ENCODE measurements around the gene IFT20. TPM values are rescaled to one million over a fixed set of nuclear protein-coding genes. Genes with fewer than 3 reads are reported as not detected.

Gene IFT20
- total RNA-seq, 5 donors from 2014 or later (not counting 1 experiment from before 2014, with no cell fraction given) = 29.3 to 55.4 (median 33.8) TPM

- Histone ChIP-seq H3K4me1 (ENCODE audit: control insufficient read depth in 1 of 2, extremely low read depth in 1 of 2, insufficient read depth in 2 of 2, low read length in 2 of 2) (no peaks in the 10 kb centered on the region), H3K36me3 (ENCODE audit: control insufficient read depth in 2 of 2, extremely low read depth in 1 of 2, insufficient read depth in 1 of 2, low read length in 1 of 2) (no peaks in the 10 kb centered on the region), H3K9me3 (no peaks in the 10 kb centered on the region), H3K4me3 (ENCODE audit: control insufficient read depth in 1 of 2, extremely low read depth in 1 of 2, low read length in 1 of 2) (no peak overlapping the region), H3K27ac (ENCODE audit: low read length) (no peak overlapping the region), H3K27me3 (replicated peaks in 1 of 2; ENCODE audit: control insufficient read depth in 2 of 2, extremely low read depth in 1 of 2, insufficient read depth in 2 of 2, low read length in 1 of 2) (peaks cover 0 to 10% of the 10 kb centered on the region in 2 experiments)
- no CpG with 5 or more reads among the region's 2 CpGs for WGBS (ENCODE audit: insufficient coverage)
- H3K36me3 Mint-ChIP-seq = no peaks in the 10 kb centered on the region
- no peak overlapping the region for H3K27ac Mint-ChIP-seq
- peaks cover 12 to 23% of the 10 kb centered on the region in 2 donors for H3K27me3 Mint-ChIP-seq
- DNase-seq (no peak), ATAC-seq (replicated peaks in 1 of 4) (no peak)
- no peaks in the 10 kb centered on the region for H3K9me3 Mint-ChIP-seq
- CTCF ChIA-PET = no interaction called here
- POLR2A ChIA-PET = no interaction called here
- H3K4me3 Mint-ChIP-seq = no peak overlapping the region
- H3K4me1 Mint-ChIP-seq = no peaks in the 10 kb centered on the region
Observed at GRCh38 chr17:28290703-28291102, 44.6 kb downstream of the IFT20 start.

GRCh38 chr17:28285965-28286364 is 49.3 kb downstream of the IFT20 start:
- Mint-ChIP-seq H3K27ac (no peak overlapping the region), H3K4me1 (no peaks in the 10 kb centered on the region)

GRCh38 chr17:28282596-28282995 is 52.7 kb downstream of the IFT20 start:
- peaks cover 5 to 10% of the 10 kb centered on the region in 2 experiments for H3K4me1 ChIP-seq (ENCODE audit: control insufficient read depth in 1 of 2, extremely low read depth in 1 of 2, insufficient read depth in 2 of 2, low read length in 2 of 2)
- H3K36me3 Mint-ChIP-seq = no peaks in the 10 kb centered on the region
- DNase-seq = no peak
- H3K27ac ChIP-seq (ENCODE audit: low read length) = no peak overlapping the region
- H3K27me3 Mint-ChIP-seq = peaks cover 0 to 12% of the 10 kb centered on the region in 2 donors
- H3K9me3 Mint-ChIP-seq = no peaks in the 10 kb centered on the region
- H3K36me3 ChIP-seq (ENCODE audit: control insufficient read depth in 2 of 2, extremely low read depth in 1 of 2, insufficient read depth in 1 of 2, low read length in 1 of 2) = no peaks in the 10 kb centered on the region
- ChIA-PET POLR2A (no interaction called here), CTCF (no interaction called here)
- no CpG with 5 or more reads among the region's 7 CpGs for WGBS (ENCODE audit: insufficient coverage)
- peaks cover 4 to 16% of the 10 kb centered on the region in 2 experiments for H3K27me3 ChIP-seq (replicated peaks in 1 of 2; ENCODE audit: control insufficient read depth in 2 of 2, extremely low read depth in 1 of 2, insufficient read depth in 2 of 2, low read length in 1 of 2)
- no peak overlapping the region for H3K4me3 ChIP-seq (ENCODE audit: control insufficient read depth in 1 of 2, extremely low read depth in 1 of 2, low read length in 1 of 2)
- H3K4me3 Mint-ChIP-seq = no peak overlapping the region
- no peak overlapping the region for H3K27ac Mint-ChIP-seq
- peaks cover 11% of the 10 kb centered on the region in 3 donors for H3K4me1 Mint-ChIP-seq
- H3K9me3 ChIP-seq = no peaks in the 10 kb centered on the region
- ATAC-seq (replicated peaks in 1 of 4) = no peak

More at GRCh38 chr17:28285965-28286364, 49.3 kb downstream of the IFT20 start:
- Histone ChIP-seq H3K4me3 (ENCODE audit: control insufficient read depth in 1 of 2, extremely low read depth in 1 of 2, low read length in 1 of 2) (no peak overlapping the region), H3K27me3 (replicated peaks in 1 of 2; ENCODE audit: control insufficient read depth in 2 of 2, extremely low read depth in 1 of 2, insufficient read depth in 2 of 2, low read length in 1 of 2) (peaks cover 0 to 8% of the 10 kb centered on the region in 2 experiments), H3K4me1 (ENCODE audit: control insufficient read depth in 1 of 2, extremely low read depth in 1 of 2, insufficient read depth in 2 of 2, low read length in 2 of 2) (no peaks in the 10 kb centered on the region), H3K36me3 (ENCODE audit: control insufficient read depth in 2 of 2, extremely low read depth in 1 of 2, insufficient read depth in 1 of 2, low read length in 1 of 2) (no peaks in the 10 kb centered on the region), H3K9me3 (no peaks in the 10 kb centered on the region), H3K27ac (ENCODE audit: low read length) (no peak overlapping the region)
- H3K4me3 Mint-ChIP-seq = no peak overlapping the region
- H3K36me3 Mint-ChIP-seq = no peaks in the 10 kb centered on the region
- H3K9me3 Mint-ChIP-seq = no peaks in the 10 kb centered on the region
- H3K27me3 Mint-ChIP-seq = peaks cover 0 to 9% of the 10 kb centered on the region in 2 donors
- ATAC-seq (replicated peaks in 1 of 4) = no peak
- DNase-seq = no peak
- no CpG with 5 or more reads among the region's 2 CpGs for WGBS (ENCODE audit: insufficient coverage)
- ChIA-PET POLR2A (interaction anchor here (0.6 kb wide), 2 partner anchors 22 to 107 kb away, joined by 3 to 4 read pairs; no protein-coding TSS in a partner anchor), CTCF (no interaction called here)

- H3K9me3 ChIP-seq = no peaks in the 10 kb centered on the region
- no peak overlapping the region for H3K4me3 ChIP-seq (ENCODE audit: control insufficient read depth in 1 of 2, extremely low read depth in 1 of 2, low read length in 1 of 2)
- ChIA-PET POLR2A (interaction anchor here in 1 of 2 donors (0.5 kb wide), 1 partner anchor 23 kb away, joined by 4 read pairs; no protein-coding TSS in a partner anchor), CTCF (interaction anchor here (0.5 to 0.6 kb wide), 2 partner anchors 519 to 750 kb away, joined by 3 read pairs; no protein-coding TSS in a partner anchor)
- H3K27ac Mint-ChIP-seq = no peak overlapping the region
- peaks cover 12 to 19% (median 16%) of the 10 kb centered on the region in 3 donors for H3K4me1 Mint-ChIP-seq
- H3K36me3 Mint-ChIP-seq = no peaks in the 10 kb centered on the region
- peaks cover 0 to 17% of the 10 kb centered on the region in 2 donors for H3K27me3 Mint-ChIP-seq
- H3K4me3 Mint-ChIP-seq = no peak overlapping the region
- 100% methylated on average over 1 of the region's 3 CpGs for WGBS (ENCODE audit: insufficient coverage)
- DNase-seq (no peak), ATAC-seq (replicated peaks in 1 of 4) (no peak)
- H3K4me1 ChIP-seq (ENCODE audit: control insufficient read depth in 1 of 2, extremely low read depth in 1 of 2, insufficient read depth in 2 of 2, low read length in 2 of 2) = peaks cover 5 to 13% of the 10 kb centered on the region in 2 experiments
- no peak overlapping the region for H3K27ac ChIP-seq (ENCODE audit: low read length)
- H3K36me3 ChIP-seq (ENCODE audit: control insufficient read depth in 2 of 2, extremely low read depth in 1 of 2, insufficient read depth in 1 of 2, low read length in 1 of 2) = no peaks in the 10 kb centered on the region
- no peaks in the 10 kb centered on the region for H3K9me3 Mint-ChIP-seq
- peaks cover 6 to 32% of the 10 kb centered on the region in 2 experiments for H3K27me3 ChIP-seq (replicated peaks in 1 of 2; ENCODE audit: control insufficient read depth in 2 of 2, extremely low read depth in 1 of 2, insufficient read depth in 2 of 2, low read length in 1 of 2)
Observed at GRCh38 chr17:28280826-28281225, 54.4 kb downstream of the IFT20 start.

- ATAC-seq (replicated peaks in 1 of 4) (no peak), DNase-seq (no peak)
- H3K36me3 ChIP-seq (ENCODE audit: control insufficient read depth in 2 of 2, extremely low read depth in 1 of 2, insufficient read depth in 1 of 2, low read length in 1 of 2) = no peaks in the 10 kb centered on the region
- Mint-ChIP-seq H3K4me3 (no peak overlapping the region), H3K4me1 (peaks cover 16 to 26% (median 16%) of the 10 kb centered on the region in 3 donors), H3K27me3 (peaks cover 8 to 27% of the 10 kb centered on the region in 2 donors), H3K36me3 (no peaks in the 10 kb centered on the region), H3K27ac (no peak overlapping the region), H3K9me3 (no peaks in the 10 kb centered on the region)
- POLR2A ChIA-PET = no interaction called here
- H3K4me3 ChIP-seq (ENCODE audit: control insufficient read depth in 1 of 2, extremely low read depth in 1 of 2, low read length in 1 of 2) = no peak overlapping the region
- H3K4me1 ChIP-seq (ENCODE audit: control insufficient read depth in 1 of 2, extremely low read depth in 1 of 2, insufficient read depth in 2 of 2, low read length in 2 of 2) = peaks cover 5 to 13% of the 10 kb centered on the region in 2 experiments
- H3K27me3 ChIP-seq (replicated peaks in 1 of 2; ENCODE audit: control insufficient read depth in 2 of 2, extremely low read depth in 1 of 2, insufficient read depth in 2 of 2, low read length in 1 of 2) = peaks cover 6 to 40% of the 10 kb centered on the region in 2 experiments
- no peaks in the 10 kb centered on the region for H3K9me3 ChIP-seq
- CTCF ChIA-PET = no interaction called here
- no CpG with 5 or more reads among the region's 6 CpGs for WGBS (ENCODE audit: insufficient coverage)
- no peak overlapping the region for H3K27ac ChIP-seq (ENCODE audit: low read length)
Observed at GRCh38 chr17:28279411-28279810, 55.9 kb downstream of the IFT20 start.

Other genes starting within 250 kb of the IFT20 start
- gene TMEM97, start 16.3 kb downstream of the IFT20 start, total RNA-seq = 1 to 10 TPM; 3.4 to 7.2 (median 5.1) TPM
- 10 to 100 TPM; 12.1 to 28.9 (median 23.3) TPM for gene TNFAIP1, start 289 bp upstream of the IFT20 start, total RNA-seq
- 10 to 100 TPM; 29.2 to 38.7 (median 33.2) TPM for gene POLDIP2, start 22.1 kb upstream of the IFT20 start, total RNA-seq
- gene SEBOX, start 29.7 kb upstream of the IFT20 start, total RNA-seq = not detected
- gene VTN, start 34.8 kb upstream of the IFT20 start, total RNA-seq = 1 to 10 TPM in 3 of 5 donors, under 1 TPM in 2; 0.50 to 1.9 (median 1.2) TPM
- gene SARM1, start 36.2 kb upstream of the IFT20 start, total RNA-seq = 10 to 100 TPM; 26.0 to 42.3 (median 37.9) TPM
- 1 to 10 TPM in 4 of 5 donors, under 1 TPM in 1; 0.93 to 2.7 (median 2.5) TPM for gene SLC46A1, start 70.7 kb upstream of the IFT20 start, total RNA-seq
- gene SLC13A2, start 138.2 kb upstream of the IFT20 start, total RNA-seq = not detected
- not detected for gene FOXN1, start 170.9 kb upstream of the IFT20 start, total RNA-seq
- 10 to 100 TPM; 37.7 to 51.7 (median 44.5) TPM for gene UNC119, start 217.2 kb upstream of the IFT20 start, total RNA-seq
- gene PIGS, start 236.1 kb upstream of the IFT20 start, total RNA-seq = 10 to 100 TPM; 54.9 to 63.0 (median 60.9) TPM
- gene ALDOC, start 241.4 kb upstream of the IFT20 start, total RNA-seq = 10 to 100 TPM; 27.0 to 31.0 (median 28.4) TPM

Measured in T-cell (primary cell).